Stimulated activated CD4-positive, alpha-beta T cell treated with anti-CD3 and anti-CD28 coated beads, Interleukin-1b, Interleukin-23, amount 100 ng/mL, for 48 hours (primary cell): ENCODE results near the gene DHRS7.
"Not testable (repeated sequence)": the region's sequence is repeated elsewhere in the genome, so short reads cannot be mapped to it uniquely, and the experiment has no call there.

Experiments
- DNase-seq: peaks from one replicate; pipeline ENCODE4 v3.0.0-alpha.2; 2020

The DHRS7 gene

GRCh38 chr14:60116181-60116580 lies 49.0 kb downstream of the DHRS7 start:
- no peak for DNase-seq

DNA sequence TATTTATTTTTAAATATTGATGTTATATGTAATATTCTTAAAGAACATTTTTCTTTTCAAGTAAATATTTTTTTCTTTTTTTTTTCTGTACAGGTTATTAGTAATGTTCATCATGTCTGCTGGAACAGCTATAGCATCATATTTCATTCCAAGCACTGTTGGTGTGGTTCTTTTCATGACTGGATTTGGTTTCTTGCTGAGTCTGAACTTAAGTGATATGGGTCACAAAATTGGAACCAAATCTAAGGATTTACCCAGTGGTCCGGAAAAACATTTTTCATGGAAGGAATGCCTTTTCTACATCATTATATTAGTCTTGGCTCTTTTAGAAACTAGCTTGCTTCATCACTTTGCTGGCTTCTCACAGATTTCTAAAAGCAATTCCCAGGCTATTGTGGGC lies 50.3 kb downstream of the DHRS7 start:
- no peak for DNase-seq

- DNase-seq, result no peak
Observed at GRCh38 chr14:60111732-60112131, 53.5 kb downstream of the DHRS7 start.

DNA sequence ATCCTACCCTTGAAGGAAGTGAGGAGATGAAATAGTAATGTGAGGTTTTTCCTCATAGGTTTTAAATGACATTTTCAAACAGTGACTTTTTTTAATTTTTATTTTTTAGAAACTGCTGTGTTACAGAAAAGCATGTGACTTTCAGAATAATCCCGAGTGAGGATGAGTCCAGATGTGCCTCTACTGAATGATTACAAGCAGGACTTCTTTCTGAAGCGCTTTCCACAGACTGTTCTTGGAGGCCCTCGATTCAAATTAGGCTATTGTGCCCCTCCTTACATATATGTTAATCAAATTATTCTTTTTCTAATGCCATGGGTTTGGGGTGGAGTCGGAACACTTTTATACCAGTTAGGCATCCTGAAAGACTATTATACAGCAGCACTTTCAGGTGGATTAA lies 57.7 kb downstream of the DHRS7 start:
- DNase-seq, result no peak

DNA sequence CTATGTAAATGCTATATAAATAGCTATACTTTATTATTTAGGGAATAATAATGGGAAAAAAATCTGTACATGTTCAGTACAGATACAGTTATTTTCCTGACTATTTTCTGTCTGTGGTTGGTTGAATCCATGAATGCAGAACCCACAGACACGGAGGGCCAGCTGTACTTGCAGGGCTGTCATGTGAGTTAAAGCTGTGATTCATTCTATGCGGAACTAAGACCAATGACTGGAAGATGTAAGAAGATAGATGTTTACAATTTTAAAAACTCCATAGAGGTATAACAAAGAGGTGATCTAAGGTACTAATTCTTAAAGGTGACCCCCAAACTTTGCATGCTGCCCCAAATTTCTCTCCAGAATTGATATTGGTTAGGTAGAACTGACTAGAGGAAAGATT lies 58.9 kb downstream of the DHRS7 start:
- no peak for DNase-seq

- no peak for DNase-seq
Observed at GRCh38 chr14:60102389-60102788, 62.8 kb downstream of the DHRS7 start.

DNA sequence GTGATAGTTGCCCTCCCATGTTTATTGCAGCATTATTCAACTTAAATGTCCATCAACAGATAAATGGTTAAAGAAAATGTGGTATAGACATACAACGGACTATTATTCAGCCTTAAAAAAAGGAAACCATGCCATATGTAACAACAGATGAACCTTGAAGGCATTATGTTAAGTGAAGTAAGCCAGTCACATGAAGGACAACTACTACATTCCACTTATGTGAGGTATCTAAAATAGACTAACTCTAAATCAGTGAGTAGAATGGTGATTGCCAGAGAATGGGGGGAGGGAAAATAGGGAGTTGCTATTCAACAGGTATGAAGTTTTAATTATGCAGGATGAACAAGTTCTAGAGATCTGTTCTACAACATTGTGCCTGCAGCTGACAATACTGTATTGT lies 63.4 kb downstream of the DHRS7 start:
- no peak for DNase-seq

DNA sequence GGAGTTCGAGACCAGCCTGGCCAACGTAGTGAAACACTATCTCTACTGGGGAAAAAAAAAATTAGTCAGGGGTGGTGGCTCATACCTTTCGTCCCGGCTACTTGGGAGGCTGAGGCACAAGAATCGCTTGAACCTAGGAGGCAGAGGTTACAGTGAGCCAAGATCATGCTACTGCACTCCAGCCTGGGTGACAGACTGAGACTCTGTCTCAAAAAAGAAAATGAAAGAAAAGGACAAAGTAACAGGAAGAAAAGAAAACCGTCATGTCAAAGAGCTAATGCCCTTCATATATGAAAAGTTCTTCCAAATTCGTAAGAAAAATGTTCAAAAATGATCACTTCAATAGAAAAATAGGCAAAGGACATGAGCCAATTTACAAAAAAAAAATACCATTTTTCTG lies 65.3 kb downstream of the DHRS7 start:
- DNase-seq, result not testable (repeated sequence)

GRCh38 chr14:60097974-60098373 lies 67.2 kb downstream of the DHRS7 start:
- no peak for DNase-seq

GRCh38 chr14:60095781-60096450 lies 69.3 kb downstream of the DHRS7 start:
- DNase-seq, result no peak

DNA sequence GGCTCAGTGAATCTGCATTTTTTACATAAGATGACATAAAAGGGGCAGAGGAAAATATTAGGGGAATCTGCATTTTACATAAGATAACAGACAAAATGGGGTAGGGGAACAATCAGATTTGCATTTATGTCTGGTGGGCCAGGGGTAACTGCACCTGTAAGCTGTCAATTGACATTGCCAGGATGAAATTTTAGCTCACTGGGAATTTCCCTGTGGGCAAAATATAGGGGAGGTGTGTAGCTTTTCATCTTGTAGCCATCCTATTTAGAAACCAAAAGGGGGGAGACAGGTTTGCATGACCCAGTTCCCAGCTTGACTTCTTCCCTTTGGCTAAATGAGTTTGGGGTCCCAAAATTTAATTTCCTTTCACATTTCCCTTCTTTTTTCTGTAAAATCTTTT lies 70.0 kb downstream of the DHRS7 start:
- DNase-seq, result no peak

DNA sequence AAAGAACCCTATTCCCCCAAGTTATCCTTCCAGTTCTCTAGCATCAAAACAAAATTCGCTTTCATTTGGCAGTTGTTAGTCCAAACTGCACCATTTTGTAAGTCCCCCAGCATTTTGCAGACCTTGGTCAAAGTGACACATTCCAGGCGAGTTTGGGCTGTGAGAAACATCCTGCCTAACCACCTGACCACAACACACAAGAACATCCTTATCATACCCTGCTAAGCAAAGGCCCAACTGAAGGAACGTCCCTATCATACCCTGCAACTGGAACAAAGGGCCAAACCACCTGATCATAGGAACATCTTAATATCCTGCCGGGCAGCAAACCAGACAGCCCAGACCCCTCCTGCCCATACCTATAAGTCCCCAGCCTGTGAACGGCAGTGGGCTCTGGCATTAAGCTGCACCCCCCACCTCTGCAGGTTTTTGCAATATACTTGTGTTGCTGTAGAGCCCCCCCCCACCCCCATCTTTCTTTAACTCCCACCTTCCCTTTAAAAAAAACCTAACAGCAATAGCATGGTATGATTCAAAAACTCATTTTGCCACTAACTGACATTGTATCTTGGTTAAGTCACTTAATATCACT lies 70.8 kb downstream of the DHRS7 start:
- DNase-seq, result peak; percentile 27
